AG04450 (cell line): Measurements from ENCODE around the gene OAF. TPM values are rescaled to one million over a fixed set of nuclear protein-coding genes. Genes with fewer than 3 reads are reported as not detected.

Experiments
- CTCF ChIA-PET: fragments of 300-600, 350-600 bp; formaldehyde crosslinking; extraction: SDS; loops from one replicate; lab custom pipeline; 2022; ENCODE audit warnings: antibody characterized with exemption, inconsistent platforms; lab: Charles Lee
- POLR2A ChIA-PET: fragments of 350-600 bp; formaldehyde crosslinking; extraction: SDS; loops from one replicate; lab custom pipeline; 2021; ENCODE audit warnings: antibody characterized with exemption, inconsistent platforms; lab: Yijun Ruan, JAX
- DNase-seq: peaks from one replicate; pipeline ENCODE4 v3.0.0-alpha.2; 2011; ENCODE audit warnings: low read depth, low spot score
- H3K27ac ChIP-seq: one replicate; pipeline ENCODE4 v1.5.1; 2012; ENCODE audit warnings: low read depth, low read length, control low read depth
- H3K27me3 ChIP-seq: one replicate; pipeline ENCODE4 v1.6.0; 2012; ENCODE audit warnings: low read length; ENCODE audit not compliant: control insufficient read depth, insufficient read depth
- H3K4me3 ChIP-seq: 2 replicates; pipeline ENCODE4 v1.5.1; 2011; ENCODE audit warnings: mild to moderate bottlenecking, low read depth, low read length, control low read depth
- H3K9me3 ChIP-seq: 2 replicates; pipeline ENCODE4 v1.5.1; 2012; ENCODE audit warnings: low read length; ENCODE audit not compliant: control insufficient read depth, insufficient read depth
- CTCF ChIP-seq: IDR thresholded peaks from 2 replicates; pipeline ENCODE4 v1.5.1; 2011; ENCODE audit warnings: low read depth, low read length, control low read depth, inconsistent platforms
- polyA plus RNA-seq: library from polyadenylated mRNA; depleted of rRNA; stranded (reverse); fragments of >200 nt; gene quantifications from 2 replicates; pipeline ENCODE4 v1.2.3, GENCODE V29; 2011

Gene OAF
- polyA plus RNA-seq, 1 experiment = 26.6 TPM

GRCh38 chr11:120169981-120170698 is 40.7 kb upstream of the OAF start:
- no peak for DNase-seq
- no peak for TF ChIP-seq CTCF
- ChIA-PET CTCF (interaction anchor here (1.1 to 12.1 kb wide), 7 partner anchors 10 to 172 kb away, joined by 4 to 301 read pairs (median 40); no protein-coding TSS in a partner anchor), POLR2A (no interaction called here)
- Histone ChIP-seq H3K27me3 (peaks cover 45% of the 10 kb centered on the region), H3K9me3 (no peaks in the 10 kb centered on the region; the same call in 1 of the 2 replicates), H3K4me3 (no peak overlapping the region), H3K27ac (no peak overlapping the region)

GRCh38 chr11:120170741-120171261 is 40.0 kb upstream of the OAF start:
- no peak for TF ChIP-seq CTCF
- H3K27ac ChIP-seq = no peak overlapping the region
- ChIA-PET CTCF (interaction anchor here (0.6 to 12.1 kb wide), 12 partner anchors 9 to 534 kb away, joined by 3 to 301 read pairs (median 4); no protein-coding TSS in a partner anchor), POLR2A (no interaction called here)
- no peak for DNase-seq
- peaks cover 47% of the 10 kb centered on the region for H3K27me3 ChIP-seq
- H3K4me3 ChIP-seq = no peak overlapping the region
- H3K9me3 ChIP-seq = no peaks in the 10 kb centered on the region; the same call in 1 of the 2 replicates

- Histone ChIP-seq H3K27ac (no peak overlapping the region), H3K27me3 (peaks cover 46% of the 10 kb centered on the region), H3K4me3 (no peak overlapping the region), H3K9me3 (no peaks in the 10 kb centered on the region; the same call in 1 of the 2 replicates)
- POLR2A ChIA-PET = no interaction called here
- peak; percentile 85 for TF ChIP-seq CTCF
- CTCF ChIA-PET = interaction anchor here (0.7 to 12.1 kb wide), 15 partner anchors 7 to 161 kb away, joined by 3 to 301 read pairs (median 4); no protein-coding TSS in a partner anchor
- DNase-seq = no peak
These were observed 38.5 kb upstream of the OAF start for GRCh38 chr11:120172054-120172911.

GRCh38 chr11:120173019-120173705 is 37.7 kb upstream of the OAF start:
- no peak for DNase-seq
- Histone ChIP-seq H3K9me3 (no peaks in the 10 kb centered on the region; the same call in 1 of the 2 replicates), H3K4me3 (no peak overlapping the region), H3K27me3 (peaks cover 39% of the 10 kb centered on the region), H3K27ac (no peak overlapping the region)
- no peak for TF ChIP-seq CTCF
- ChIA-PET POLR2A (no interaction called here), CTCF (interaction anchor here (0.8 to 12.1 kb wide), 4 partner anchors 51 to 130 kb away, joined by 3 to 301 read pairs (median 76); no protein-coding TSS in a partner anchor)
